Glomerular endothelial cell (primary cell): ENCODE data around the gene SPSB1. TPM values are rescaled to one million over a fixed set of nuclear protein-coding genes. Genes with fewer than 3 reads are reported as not detected.

ENCODE experiments used
- DNase-seq: peaks from one replicate; pipeline ENCODE4 v3.0.0-alpha.2; 2011; ENCODE audit warnings: low read depth, low spot score; ENCODE audit errors: extremely low read depth
- total RNA-seq: library from RNA; depleted of rRNA; stranded (reverse); fragments of >200 nt; gene quantifications from 2 replicates; pipeline ENCODE4 v1.2.3, GENCODE V29; 2015

Gene SPSB1
- total RNA-seq, 1 donor from 2014 or later, result 66.0 TPM

- DNase-seq, result no peak
Observed at GRCh38 chr1:9278585-9279153, 14.0 kb upstream of the SPSB1 start.

DNA sequence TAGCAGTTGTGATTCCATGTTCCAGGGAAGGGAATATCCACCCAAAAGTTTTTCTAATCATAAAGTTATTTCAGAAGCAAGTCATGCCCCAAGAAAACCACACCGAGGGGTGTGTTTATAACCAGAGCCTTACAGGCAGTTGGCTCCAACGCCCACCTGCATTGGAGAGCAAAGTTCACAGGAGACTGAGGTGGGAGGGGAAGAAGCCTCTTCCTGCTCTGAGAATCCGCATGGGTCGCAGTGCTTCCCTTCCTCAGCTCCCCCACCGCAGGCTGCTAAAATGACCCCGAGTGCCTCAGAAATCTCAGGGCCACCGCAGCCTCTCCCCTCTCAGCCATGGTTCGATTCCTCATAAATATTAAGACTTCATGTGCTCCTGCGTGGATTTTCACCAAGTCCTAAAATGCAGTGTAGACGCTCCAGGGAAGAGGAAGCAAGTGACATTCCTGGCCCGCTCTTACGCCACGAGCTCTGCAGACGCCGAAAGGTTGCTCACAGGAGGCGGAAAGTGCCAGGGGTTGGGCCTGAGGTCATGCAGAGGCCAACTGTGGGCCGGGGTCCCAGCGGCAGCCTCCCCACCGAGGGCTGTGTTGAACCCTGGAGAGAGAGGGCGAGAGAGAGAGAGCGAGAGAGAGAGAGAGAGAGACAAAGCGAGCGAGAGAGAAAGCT is 13.4 kb upstream of the SPSB1 start:
- no peak for DNase-seq

- no peak for DNase-seq
Observed at GRCh38 chr1:9280015-9280860, 12.5 kb upstream of the SPSB1 start.

DNA sequence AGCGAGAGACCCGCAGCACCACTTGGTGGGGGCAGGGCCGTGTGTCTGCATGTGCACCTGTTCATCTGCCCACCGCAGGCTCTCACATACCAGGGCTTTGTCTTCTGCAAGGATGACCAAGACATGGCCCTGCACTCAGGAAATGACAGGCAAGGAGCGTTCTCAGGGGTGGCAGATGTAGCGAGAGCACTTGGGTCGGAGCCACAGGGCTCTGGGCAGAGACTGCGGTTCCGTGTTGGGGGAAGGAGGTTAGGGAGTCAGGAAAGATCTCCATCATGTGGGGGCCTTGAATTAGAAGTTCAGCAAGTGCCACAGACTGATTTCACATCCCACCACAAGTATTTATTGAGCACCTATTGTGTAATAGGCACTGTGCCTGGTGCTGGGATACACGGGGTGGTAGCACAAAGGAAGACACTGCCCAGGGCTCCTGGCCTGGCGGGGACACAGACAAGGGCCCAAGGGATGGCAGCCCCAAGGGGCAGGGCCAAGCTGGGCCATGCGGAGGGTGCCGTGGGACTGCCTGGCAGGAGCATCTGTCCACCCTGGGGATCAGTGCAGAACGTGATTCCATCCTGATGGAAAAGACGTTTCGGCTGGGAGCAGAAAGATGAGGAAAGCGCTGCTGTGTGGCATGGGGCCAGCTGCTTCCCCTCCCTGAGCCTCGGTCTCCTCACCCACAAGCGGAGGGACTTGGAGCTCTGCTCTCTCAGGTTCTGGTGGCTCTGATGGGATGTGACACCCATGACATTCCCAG is 11.4 kb upstream of the SPSB1 start:
- no peak for DNase-seq

GRCh38 chr1:9281908-9282695 is 10.6 kb upstream of the SPSB1 start:
- no peak for DNase-seq

- no peak for DNase-seq
Observed at GRCh38 chr1:9282696-9282955, 10.1 kb upstream of the SPSB1 start.

DNA sequence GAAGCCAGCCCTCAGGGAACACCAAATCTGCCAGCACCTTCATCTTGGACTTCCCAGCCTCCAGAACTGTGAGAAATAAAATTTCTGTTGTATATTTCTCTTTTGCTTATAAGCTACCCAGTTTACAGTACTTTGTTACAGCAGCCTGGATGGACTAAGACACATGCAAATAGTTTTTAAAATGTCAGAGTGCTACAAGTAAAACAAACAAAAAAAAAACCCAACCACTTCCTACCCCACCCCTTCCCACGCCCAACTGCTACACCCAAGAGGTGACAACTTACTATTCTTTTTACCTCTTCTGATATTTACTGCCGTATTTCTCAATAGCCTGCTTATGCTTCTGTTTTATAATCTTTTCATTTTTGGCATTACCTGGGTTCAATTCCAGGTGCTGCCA is 8.6 kb upstream of the SPSB1 start:
- no peak for DNase-seq

DNA sequence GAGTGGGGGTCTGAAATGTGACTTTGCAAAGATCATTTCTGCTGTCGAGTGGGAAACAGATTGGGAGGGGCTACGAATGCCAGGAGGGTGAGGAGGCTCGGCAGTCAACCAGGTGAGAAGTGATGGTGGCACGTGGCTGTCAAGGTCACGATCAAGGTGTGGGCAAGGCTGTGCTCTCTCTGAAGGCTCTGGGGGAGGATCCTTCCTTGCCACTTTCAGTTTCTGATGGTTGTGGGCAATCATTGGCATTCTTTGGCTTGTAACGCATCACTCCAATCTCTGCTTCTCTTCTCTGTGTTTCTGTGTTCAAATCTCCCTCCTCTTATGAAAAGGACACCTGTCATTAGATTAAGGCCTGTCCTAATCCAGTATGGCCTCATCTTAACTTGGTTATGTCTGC is 6.1 kb upstream of the SPSB1 start:
- no peak for DNase-seq

GRCh38 chr1:9289090-9289534 is 3.6 kb upstream of the SPSB1 start:
- no peak for DNase-seq

DNA sequence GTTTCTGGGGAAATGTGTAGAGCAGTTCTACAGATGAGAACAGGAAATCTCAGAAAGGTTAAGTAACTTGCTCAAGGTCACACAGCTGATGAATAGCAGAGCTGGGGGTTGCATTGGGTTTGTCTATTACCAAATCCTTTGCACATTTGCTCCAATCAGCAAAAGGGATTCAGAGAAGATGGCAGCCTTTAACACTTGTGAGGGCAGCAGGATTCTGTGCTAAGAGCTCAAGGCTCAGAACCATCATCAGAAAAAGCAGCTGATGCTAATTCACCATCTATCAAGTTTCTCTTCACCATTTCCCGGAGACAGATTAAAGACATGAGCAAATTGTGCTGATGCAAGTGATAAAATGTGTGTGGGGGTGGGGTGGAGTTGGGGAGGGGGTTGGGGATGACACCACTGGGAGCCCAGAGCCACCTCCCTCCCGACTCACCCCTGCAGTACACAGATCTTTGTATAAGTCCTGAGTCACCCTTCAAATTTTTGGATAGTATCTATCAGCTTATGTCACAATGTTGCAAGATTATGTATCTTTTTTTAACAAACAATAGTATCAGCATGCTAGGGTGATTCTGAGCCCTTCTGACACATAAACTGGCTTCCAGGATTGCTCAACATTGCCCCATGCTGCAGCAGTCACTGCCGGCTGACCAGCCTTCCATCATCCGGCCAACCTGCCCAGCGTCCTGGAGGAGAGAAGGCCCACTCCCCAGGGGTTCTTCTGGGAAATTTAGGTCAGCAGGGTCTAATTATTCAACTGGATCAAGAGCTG is 2.8 kb upstream of the SPSB1 start:
- DNase-seq, result no peak

GRCh38 chr1:9291914-9292360 is 757 bp upstream of the SPSB1 start:
- DNase-seq, result no peak

DNA sequence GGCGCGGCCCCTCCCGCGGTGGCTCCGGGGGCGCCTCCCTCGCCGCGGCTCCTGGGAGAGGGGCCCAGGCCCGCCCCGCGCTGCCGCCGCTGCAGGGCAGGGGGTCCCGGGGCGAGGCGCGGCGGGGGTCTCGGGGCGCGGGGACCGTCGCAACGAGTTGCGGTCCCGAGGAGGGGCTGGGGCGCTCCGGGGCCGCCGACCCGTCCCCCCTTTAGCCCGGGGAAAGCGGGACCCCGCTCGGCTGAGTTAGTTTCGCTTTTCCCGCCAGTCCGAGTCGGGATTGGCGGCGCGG is 493 bp downstream of the SPSB1 start:
- no peak for DNase-seq

DNA sequence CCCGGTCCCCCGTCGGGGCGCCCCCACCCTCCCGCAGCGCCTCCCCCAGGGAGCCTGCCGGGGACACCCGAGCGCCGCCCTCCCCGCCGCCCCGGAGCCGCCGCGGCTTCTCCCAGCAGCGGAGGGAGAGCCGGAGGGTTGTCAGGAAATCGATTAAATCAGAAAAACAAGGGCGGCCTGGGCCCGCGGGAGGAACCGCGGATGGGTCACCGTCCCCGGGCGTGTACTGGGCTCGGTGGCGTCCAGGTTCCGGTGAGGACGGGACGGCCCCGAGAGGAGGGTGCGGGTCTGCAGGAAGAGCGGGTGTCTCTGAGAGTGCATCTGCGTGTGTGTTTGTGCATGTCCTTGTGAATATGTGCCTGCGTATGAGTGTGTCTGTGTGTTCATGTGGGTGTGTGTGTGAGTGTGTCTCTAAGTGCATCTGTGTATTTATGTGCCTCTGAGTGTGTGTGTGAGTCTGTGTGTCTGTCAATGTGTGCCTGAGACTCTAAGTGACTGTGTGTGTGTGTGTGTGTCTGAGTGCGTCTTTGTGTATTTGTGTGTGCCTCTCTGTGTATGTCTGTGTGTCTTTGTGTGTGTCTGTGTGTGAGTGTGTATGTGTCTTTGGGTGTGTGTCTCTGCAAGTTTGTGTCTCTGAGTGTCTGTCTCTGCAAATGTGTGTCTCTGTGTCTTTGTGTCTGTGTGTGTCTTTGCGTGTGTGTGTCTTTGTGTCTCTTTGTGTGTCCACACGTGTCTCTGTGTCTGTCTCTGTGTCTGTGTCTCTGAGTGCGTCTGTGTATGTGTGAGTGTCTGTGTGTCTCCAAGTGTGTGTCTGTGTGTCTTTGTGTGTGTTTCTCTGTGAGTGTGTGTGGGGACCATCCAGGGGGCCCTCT is 1.1 kb downstream of the SPSB1 start:
- no peak for DNase-seq

- DNase-seq, result no peak
Observed at GRCh38 chr1:9294405-9294773, 1.7 kb downstream of the SPSB1 start.

- no peak for DNase-seq
Observed at GRCh38 chr1:9294910-9295636, 2.4 kb downstream of the SPSB1 start.

GRCh38 chr1:9295884-9296283 is 3.2 kb downstream of the SPSB1 start:
- DNase-seq, result no peak

DNA sequence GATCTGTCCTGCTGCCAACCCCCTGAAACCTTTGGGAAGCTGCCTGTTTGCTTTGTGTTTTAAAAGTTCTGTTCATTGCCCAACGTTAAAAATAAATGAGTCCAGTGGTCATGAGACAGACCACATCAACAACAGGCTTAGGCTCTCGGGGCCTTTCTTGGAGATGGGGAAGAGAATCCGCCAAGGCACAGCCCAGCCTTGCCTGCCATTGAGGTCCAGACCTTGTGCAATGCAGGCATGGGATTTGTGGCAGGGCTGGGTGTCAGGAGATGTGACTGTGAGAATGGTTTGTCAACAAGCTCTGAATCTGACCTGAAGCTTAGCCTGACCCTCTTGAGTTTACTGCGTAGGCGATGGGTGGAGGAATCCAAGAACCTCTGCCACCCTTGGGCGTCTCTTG is 4.2 kb downstream of the SPSB1 start:
- no peak for DNase-seq

DNA sequence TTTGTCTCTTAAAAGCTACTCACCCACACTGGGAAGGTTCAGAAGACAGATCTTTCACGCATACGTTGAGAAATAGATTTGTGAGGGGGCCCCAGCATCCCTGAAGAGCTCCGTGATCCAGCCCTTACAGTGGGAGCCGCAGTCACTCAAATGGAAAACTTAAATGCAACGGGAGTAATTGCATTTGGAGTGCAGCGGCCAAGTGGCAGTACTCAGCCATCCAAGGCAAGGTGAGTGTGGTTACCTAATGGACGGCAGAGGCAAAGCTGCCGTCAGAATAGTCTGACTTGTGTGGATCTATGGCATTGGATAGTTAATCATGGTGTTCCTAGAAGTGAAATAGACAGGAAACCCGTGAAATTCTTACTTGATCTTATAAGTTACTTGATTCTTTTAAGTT is 5.1 kb downstream of the SPSB1 start:
- no peak for DNase-seq

- DNase-seq, result no peak
Observed at GRCh38 chr1:9298282-9298681, 5.6 kb downstream of the SPSB1 start.
